GM12878 (cell line): ENCODE data around the gene PCIF1. TPM values are rescaled to one million over a fixed set of nuclear protein-coding genes. Genes with fewer than 3 reads are reported as not detected.
A peak's percentile ranks its signal among the peaks of the same experiment; 100 is the strongest.

Experiments
- BCL11A ChIP-seq: IDR thresholded peaks from 2 replicates; pipeline ENCODE4 v1.6.1; 2011; ENCODE audit warnings: low read depth, low read length
- BCLAF1 ChIP-seq: fragments of 450-650 bp; IDR thresholded peaks from 2 replicates; pipeline ENCODE4 v1.6.1; 2017; ENCODE audit warnings: antibody characterized with exemption, mild to moderate bottlenecking, moderate library complexity
- CEBPB ChIP-seq, 2 experiments: fragments of 150-350 bp in 1 of 2; IDR thresholded peaks; 2 replicates each; pipeline ENCODE4 v1.6.1; 2012 to 2014; ENCODE audit warnings: low read depth in 2 of 2, low read length in 2 of 2, borderline replicate concordance in 1 of 2, inconsistent platforms in 1 of 2
- DPF2 ChIP-seq: fragments of 450-650 bp; IDR thresholded peaks from 2 replicates; pipeline ENCODE4 v1.6.1; 2017; ENCODE audit warnings: mild to moderate bottlenecking
- E4F1 ChIP-seq: fragments of 450-650 bp; IDR thresholded peaks from 2 replicates; pipeline ENCODE4 v1.6.1; 2018; ENCODE audit warnings: borderline replicate concordance, mild to moderate bottlenecking; ENCODE audit not compliant: partially characterized antibody
- ETV6 ChIP-seq, 2 experiments: fragments of 450-650 bp in 1 of 2; IDR thresholded peaks in 1 of 2; conservative IDR thresholded peaks in 1 of 2; 2 replicates each; pipeline ENCODE4 v1.6.1; 2014; ENCODE audit warnings: antibody characterized with exemption in 1 of 2, borderline replicate concordance in 1 of 2, low read depth in 1 of 2, mild to moderate bottlenecking in 1 of 2, moderate library complexity in 1 of 2
- LARP7 ChIP-seq: fragments of 450-650 bp; IDR thresholded peaks from 2 replicates; pipeline ENCODE4 v1.6.1; 2017; ENCODE audit warnings: mild to moderate bottlenecking
- MEF2A ChIP-seq: IDR thresholded peaks from 2 replicates; pipeline ENCODE4 v1.6.1; 2011; ENCODE audit warnings: low read depth, mild to moderate bottlenecking, low read length, moderate library complexity; ENCODE audit not compliant: insufficient read depth
- NKRF ChIP-seq: fragments of 450-650 bp; conservative IDR thresholded peaks from 2 replicates; pipeline ENCODE4 v1.6.1; 2017; ENCODE audit warnings: mild to moderate bottlenecking, moderate library complexity
- PAX8 ChIP-seq: fragments of 450-650 bp; IDR thresholded peaks from 2 replicates; pipeline ENCODE4 v1.6.1; 2017; ENCODE audit warnings: mild to moderate bottlenecking, moderate library complexity
- POLR2AphosphoS2 ChIP-seq: IDR thresholded peaks from 2 replicates; pipeline ENCODE4 v1.6.1; 2011; ENCODE audit warnings: low read depth, mild to moderate bottlenecking, low read length, improper control_type of control experiment, moderate library complexity
- RCOR1 ChIP-seq: conservative IDR thresholded peaks from 2 replicates; pipeline ENCODE4 v1.6.1; 2012; ENCODE audit warnings: low read depth, low read length, improper control_type of control experiment
- RUNX3 ChIP-seq: IDR thresholded peaks from 2 replicates; pipeline ENCODE4 v1.6.1; 2012; ENCODE audit warnings: low read length, inconsistent platforms
- SIN3A ChIP-seq: IDR thresholded peaks from 2 replicates; pipeline ENCODE4 v1.6.1; 2012; ENCODE audit warnings: low read depth, low read length, improper control_type of control experiment
- USF1 ChIP-seq: IDR thresholded peaks from 2 replicates; pipeline ENCODE4 v1.6.1; 2011; ENCODE audit warnings: borderline replicate concordance, low read depth, mild to moderate bottlenecking, moderate library complexity, mixed read lengths, low read length; ENCODE audit not compliant: insufficient read depth; ENCODE audit errors: extremely low read length
- ZBTB33 ChIP-seq: fragments of 450-650 bp; IDR thresholded peaks from 2 replicates; pipeline ENCODE4 v1.6.1; 2017; ENCODE audit warnings: mild to moderate bottlenecking
- polyA plus RNA-seq, 11 experiments: library from polyadenylated mRNA; depleted of rRNA in 4 of 11; unstranded in 6 of 11; stranded (reverse) in 5 of 11; fragments of >200 nt; fragmentation: Nextera tagmentation in 4 of 11; fragmentation: Illumina TruSeq in 1 of 11; extraction: Ambion mirVana in 4 of 11; extraction: Trizol in 1 of 11; gene quantifications; 1 replicate in 1 of 11; 2 replicates in 10 of 11; pipeline versions ENCODE4 v1.2.1 to v1.2.3, GENCODE V29; 2011 to 2016; ENCODE audit warnings: inconsistent platforms in 2 of 11, missing spikeins in 2 of 11, low read depth in 1 of 11
- total RNA-seq, 4 experiments: library from RNA; depleted of rRNA in 3 of 4; stranded (reverse); fragments of >200 nt in 3 of 4; fragmentation: Illumina TruSeq in 1 of 4; extraction: Trizol in 1 of 4; gene quantifications; 2 replicates each; pipeline versions ENCODE4 v1.2.1 to v1.2.3, GENCODE V29; 2013 to 2021

The PCIF1 gene
- total and polyA plus RNA-seq, 10 of the 15 experiments (the other 5 are each of a cell fraction or from before 2014, with no cell fraction given), result 8.4 to 32.9 (median 17.6) TPM

- TF ChIP-seq E4F1 (peak; percentile 66), DPF2 (peak; percentile 86), BCLAF1 (no peak), PAX8 (no peak), NKRF (peak; percentile 99), MEF2A (peak; percentile 78), RCOR1 (peak; percentile 88; the same call in 1 of the 2 replicates), BCL11A (peak; percentile 61), LARP7 (peak; percentile 79; the same call in 1 of the 2 replicates), RUNX3 (peak; percentile 84), ZBTB33 (no peak), CEBPB (IDR thresholded peaks at IDR 0.05; ENCODE audit: borderline replicate concordance in 1 of 2, low read depth in 2 of 2, low read length in 2 of 2) (no peak), SIN3A (peak; percentile 98), ETV6 (conservative IDR thresholded peaks at IDR 0.05 in 1 of 2, IDR thresholded peaks at IDR 0.05 in 1 of 2; ENCODE audit: borderline replicate concordance in 1 of 2, low read depth in 1 of 2) (peak in 1 of 2 experiments; percentile 54; a peak in 1 of 4 replicates), USF1 (peak; percentile 99), POLR2AphosphoS2 (peak; percentile 35; the same call in 1 of the 2 replicates)
Measured at GRCh38 chr20:45890985-45891983, 43.2 kb upstream of the PCIF1 start, which contains the start of the genes CTSA and NEURL2 (continued).
